Sigmoid colon (tissue), 7 donors: ENCODE results near the gene POLR3E. TPM values are rescaled to one million over a fixed set of nuclear protein-coding genes. Genes with fewer than 3 reads are reported as not detected.
A peak's percentile ranks its signal among the peaks of the same experiment; 100 is the strongest.

ENCODE experiments used
- DNase-seq: peaks from one replicate; pipeline ENCODE4 v3.0.0-alpha.2; 2019
- H3K27ac ChIP-seq, 4 donors: fragments of 200-600 bp; sonication (generic); one replicate each; pipeline ENCODE4 v1.5.1; 2016 to 2019; ENCODE audit warnings: mild to moderate bottlenecking in 1 of 4
- H3K27me3 ChIP-seq, 3 donors: fragments of 200-600 bp; sonication (generic); one replicate each; pipeline ENCODE4 v1.5.1; 2019; ENCODE audit warnings: mild to moderate bottlenecking in 1 of 3
- H3K36me3 ChIP-seq, 4 donors: fragments of 200-600 bp; sonication (generic); one replicate each; pipeline ENCODE4 v1.5.1; 2016 to 2019
- H3K4me1 ChIP-seq, 4 donors: fragments of 200-600 bp; sonication (generic); one replicate each; pipeline ENCODE4 v1.5.1; 2017 to 2019
- H3K4me3 ChIP-seq, 4 donors: fragments of 200-600 bp; sonication (generic); one replicate each; pipeline ENCODE4 v1.5.1; 2017 to 2019; ENCODE audit warnings: mild to moderate bottlenecking in 2 of 4, moderate library complexity in 1 of 4
- H3K9me3 ChIP-seq, 4 donors: fragments of 200-600 bp in 3 of 4; sonication (generic) in 3 of 4; one replicate each; pipeline versions ENCODE4 v1.5.1 to v1.6.1; 2013 to 2019
- CTCF ChIP-seq, 4 experiments: fragments of 450-650 bp in 3 of 4; fragments of 200-600 bp in 1 of 4; IDR thresholded peaks; one replicate each; pipeline ENCODE4 v1.5.1; 2016 to 2019; ENCODE audit warnings: antibody characterized with exemption in 4 of 4, mild to moderate bottlenecking in 3 of 4, moderate library complexity in 2 of 4
- EP300 ChIP-seq, 4 donors: sonication (generic); formaldehyde crosslinking; IDR thresholded peaks; one replicate each; pipeline ENCODE4 v1.6.1; 2017; ENCODE audit warnings: antibody characterized with exemption in 4 of 4
- POLR2A ChIP-seq, 2 donors: fragments of 450-650 bp; IDR thresholded peaks; one replicate each; pipeline ENCODE4 v1.6.1; 2016; ENCODE audit warnings: antibody characterized with exemption in 2 of 2, mild to moderate bottlenecking in 2 of 2, moderate library complexity in 2 of 2
- POLR2AphosphoS5 ChIP-seq, 4 donors: sonication (generic); formaldehyde crosslinking; IDR thresholded peaks; one replicate each; pipeline ENCODE4 v1.6.1; 2017; ENCODE audit warnings: antibody characterized with exemption in 4 of 4
- WGBS, 2 donors: extraction: QIAGEN DNeasy Blood & Tissue Kit; methylation state at CpG; one replicate each; pipeline ENCODE4 v1.1.7; 2013; 5-methylcytosine and 5-hydroxymethylcytosine counted together
- intact Hi-C: fragments of 100-400 bp; cut with DNase I; formaldehyde crosslinking; loops from one replicate; pipeline ENCODE4 v1.15.1; 2023
- polyA plus RNA-seq, 3 donors: library from polyadenylated mRNA; stranded (reverse); fragments of 200-250 nt; gene quantifications; one replicate each; pipeline ENCODE4 v1.2.3, GENCODE V29; 2013
- total RNA-seq, 4 donors: library from RNA; depleted of rRNA; stranded (reverse); fragments of >200 nt; gene quantifications; one replicate each; pipeline ENCODE4 v1.1.0, GENCODE V29; 2016
- donor health status: healthy with polysubstance abuse.
- donor health status: Bipolar disorder and iron deficiency.
- donor health status: healthy.

The POLR3E gene
- total and polyA plus RNA-seq, 7 donors, result 10.6 to 68.7 (median 39.3) TPM

GRCh38 chr16:22317625-22318024 is 20.4 kb downstream of the POLR3E start:
- H3K9me3 ChIP-seq, result no peaks in the 10 kb centered on the region
- no peak overlapping the region for H3K4me3 ChIP-seq
- H3K27me3 ChIP-seq, result no peaks in the 10 kb centered on the region
- no peak for DNase-seq
- peaks cover 0 to 6% (median 2%) of the 10 kb centered on the region in 4 donors for H3K4me1 ChIP-seq
- intact Hi-C loops, result no loop called here
- peaks cover 0 to 88% (median 44%) of the 10 kb centered on the region in 4 donors for H3K36me3 ChIP-seq
- 91 to 95% methylated on average over 6 of the region's 6 CpGs for WGBS, 2 donors
- no peak overlapping the region for H3K27ac ChIP-seq
- no peak for TF ChIP-seq POLR2A (IDR thresholded peaks at IDR 0.05)
- no peak for TF ChIP-seq CTCF (IDR thresholded peaks at IDR 0.05)
- no peak for TF ChIP-seq POLR2AphosphoS5 (IDR thresholded peaks at IDR 0.05)
- TF ChIP-seq EP300 (IDR thresholded peaks at IDR 0.05), result no peak

DNA sequence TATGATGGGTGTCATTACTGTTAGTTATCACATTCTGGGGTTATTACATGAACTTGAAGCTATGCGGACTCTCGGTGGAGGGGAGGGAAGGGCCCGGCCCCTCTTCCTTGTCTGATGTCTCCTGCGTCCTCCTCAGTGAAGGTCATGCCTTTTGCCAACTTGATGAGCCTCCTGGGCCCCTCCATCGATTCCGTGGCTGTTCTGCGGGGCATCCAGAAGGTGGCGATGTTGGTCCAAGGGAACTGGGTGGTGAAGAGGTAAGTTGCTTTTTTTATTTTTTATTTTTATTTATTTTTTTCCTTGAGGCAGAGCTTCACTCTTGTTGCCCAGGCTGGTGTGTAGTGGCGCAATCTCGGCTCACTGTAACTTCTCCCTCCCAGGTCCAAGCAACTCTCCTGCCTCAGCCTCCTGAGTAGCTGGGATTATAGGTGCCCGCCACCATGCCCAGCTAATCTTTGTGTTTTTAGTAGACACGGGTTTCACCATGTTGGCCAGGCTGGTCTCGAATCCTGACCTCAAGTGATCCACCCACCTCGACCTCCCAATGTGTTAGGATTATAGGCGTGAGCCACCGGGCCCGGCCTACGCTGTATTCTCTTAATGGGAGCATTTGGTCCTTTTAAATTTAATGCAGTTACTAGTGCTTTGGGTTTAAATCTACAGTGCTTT is 21.6 kb downstream of the POLR3E start:
- intact Hi-C loops, result no loop called here

DNA sequence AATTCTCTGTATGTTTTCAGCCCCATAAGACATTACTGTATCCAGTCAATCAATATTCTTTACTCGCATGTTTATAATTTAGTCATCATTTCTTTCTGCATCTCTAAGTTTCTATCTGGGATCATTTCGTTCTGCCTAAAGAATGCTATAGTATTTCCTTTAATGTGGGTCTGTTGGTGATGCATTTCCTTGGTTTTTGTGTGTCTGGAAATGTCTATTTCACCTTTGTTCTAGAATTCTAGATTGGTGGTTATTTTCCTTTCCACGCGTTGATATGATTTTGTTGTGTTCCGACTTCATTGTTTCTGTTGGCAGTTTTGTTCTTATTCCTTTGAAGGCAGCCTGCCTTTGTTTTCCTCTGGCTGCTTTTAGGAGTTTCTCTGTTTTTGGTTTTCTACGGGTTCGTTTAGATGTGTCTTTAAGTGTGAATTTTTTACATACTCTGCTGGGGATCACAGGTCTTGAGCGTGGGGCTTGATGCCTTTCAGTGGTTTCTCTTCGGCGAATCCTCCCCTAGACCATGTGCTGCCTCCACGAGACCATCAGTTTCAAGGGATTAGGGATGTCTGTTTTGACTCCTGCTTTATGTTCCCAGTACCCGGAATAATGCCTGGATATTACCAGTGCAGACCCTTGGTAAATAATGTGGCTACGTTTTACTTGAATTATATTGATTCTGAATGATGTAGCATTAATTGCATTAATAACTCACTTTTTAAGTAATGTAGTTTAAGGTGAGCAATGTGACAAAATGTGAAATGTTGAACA is 23.5 kb downstream of the POLR3E start:
- Histone ChIP-seq H3K27ac (no peak overlapping the region), H3K27me3 (no peaks in the 10 kb centered on the region), H3K9me3 (no peaks in the 10 kb centered on the region), H3K36me3 (peaks cover 17 to 86% (median 40%) of the 10 kb centered on the region in 4 donors), H3K4me1 (peaks cover 0 to 6% (median 2%) of the 10 kb centered on the region in 4 donors), H3K4me3 (no peak overlapping the region)
- intact Hi-C loops, result no loop called here
- DNase-seq, result no peak
- no peak for TF ChIP-seq POLR2A (IDR thresholded peaks at IDR 0.05)
- WGBS, 2 donors, result 83 to 88% methylated on average over 13 of the region's 13 CpGs

More for the DNA sequence above, 21.6 kb downstream of the POLR3E start:
- Histone ChIP-seq H3K9me3 (no peaks in the 10 kb centered on the region), H3K27me3 (no peaks in the 10 kb centered on the region), H3K4me3 (no peak overlapping the region), H3K36me3 (peaks cover 0 to 86% (median 32%) of the 10 kb centered on the region in 4 donors), H3K27ac (no peak overlapping the region), H3K4me1 (peaks cover 0 to 6% (median 2%) of the 10 kb centered on the region in 4 donors)
- 72 to 86% methylated on average over 18 of the region's 18 CpGs for WGBS, 2 donors
- peak; percentile 66 for DNase-seq
- TF ChIP-seq EP300 (IDR thresholded peaks at IDR 0.05), result no peak
- TF ChIP-seq POLR2A (IDR thresholded peaks at IDR 0.05), result no peak
- peak in 3 of 4 experiments; percentile 29 to 51 (median 44) for TF ChIP-seq CTCF (IDR thresholded peaks at IDR 0.05)
- no peak for TF ChIP-seq POLR2AphosphoS5 (IDR thresholded peaks at IDR 0.05)

- intact Hi-C loops, result no loop called here
- peak; percentile 86 for DNase-seq
- TF ChIP-seq POLR2A (IDR thresholded peaks at IDR 0.05), result no peak
- TF ChIP-seq CTCF (IDR thresholded peaks at IDR 0.05), result peak; percentile 90 to 95 (median 91)
- TF ChIP-seq POLR2AphosphoS5 (IDR thresholded peaks at IDR 0.05), result peak in 2 of 4 donors; percentile 11 to 17
- no peak for TF ChIP-seq EP300 (IDR thresholded peaks at IDR 0.05)
- WGBS, 2 donors, result 45 to 55% methylated on average over 16 of the region's 16 CpGs
- H3K36me3 ChIP-seq, result peaks cover 23 to 86% (median 41%) of the 10 kb centered on the region in 4 donors
- no peaks in the 10 kb centered on the region for H3K9me3 ChIP-seq
- H3K4me3 ChIP-seq, result no peak overlapping the region
- no peaks in the 10 kb centered on the region for H3K27me3 ChIP-seq
- H3K4me1 ChIP-seq, result peaks cover 0 to 6% (median 2%) of the 10 kb centered on the region in 4 donors
- no peak overlapping the region for H3K27ac ChIP-seq
Measured at GRCh38 chr16:22321340-22322001, 24.3 kb downstream of the POLR3E start.

GRCh38 chr16:22322021-22322471 is 24.8 kb downstream of the POLR3E start:
- Histone ChIP-seq H3K4me1 (peaks cover 0 to 6% (median 2%) of the 10 kb centered on the region in 4 donors), H3K4me3 (no peak overlapping the region), H3K36me3 (peaks cover 29 to 86% (median 40%) of the 10 kb centered on the region in 4 donors), H3K27ac (no peak overlapping the region), H3K9me3 (no peaks in the 10 kb centered on the region), H3K27me3 (no peaks in the 10 kb centered on the region)
- no peak for DNase-seq
- WGBS, 2 donors, result 97% methylated on average over 11 of the region's 11 CpGs
- TF ChIP-seq CTCF (IDR thresholded peaks at IDR 0.05), result no peak
- TF ChIP-seq EP300 (IDR thresholded peaks at IDR 0.05), result no peak
- TF ChIP-seq POLR2A (IDR thresholded peaks at IDR 0.05), result no peak
- TF ChIP-seq POLR2AphosphoS5 (IDR thresholded peaks at IDR 0.05), result no peak
- intact Hi-C loops, result no loop called here
